OCI-LY1 (cell line): ENCODE measurements around the gene VASP.

Experiments used
- H2AFZ ChIP-seq: fragments of 200-600 bp; sonication (generic), shearing (Covaris generic); 2 replicates; pipeline ENCODE4 v1.6.0; 2014; ENCODE audit warnings: antibody characterized with exemption, mild to moderate bottlenecking, low read length
- H3F3A ChIP-seq: fragments of 200-600 bp; sonication (generic), shearing (Covaris generic); 2 replicates; pipeline ENCODE4 v1.6.0; 2014; ENCODE audit warnings: mild to moderate bottlenecking, antibody characterized with exemption, low read length, moderate library complexity; ENCODE audit not compliant: insufficient read depth
- H3K27ac ChIP-seq: fragments of 200-600 bp; sonication (generic); 2 replicates; pipeline ENCODE4 v1.5.1; 2014; ENCODE audit warnings: low read length, mixed run types, mild to moderate bottlenecking, low read depth; ENCODE audit not compliant: poor library complexity, severe bottlenecking
- H3K27me3 ChIP-seq: fragments of 200-600 bp; sonication (generic); 2 replicates; pipeline ENCODE4 v1.6.0; 2014; ENCODE audit warnings: antibody characterized with exemption, mild to moderate bottlenecking, low read length, moderate library complexity; ENCODE audit not compliant: insufficient read depth
- H3K36me3 ChIP-seq: fragments of 200-600 bp; sonication (generic); 2 replicates; pipeline ENCODE4 v1.6.1; 2014; ENCODE audit warnings: mild to moderate bottlenecking, antibody characterized with exemption, low read length, moderate library complexity, mixed read lengths; ENCODE audit not compliant: insufficient read depth
- H3K4me1 ChIP-seq: fragments of 200-600 bp; sonication (generic); 2 replicates; pipeline ENCODE4 v1.5.1; 2014; ENCODE audit warnings: mild to moderate bottlenecking, low read length, moderate library complexity; ENCODE audit not compliant: insufficient read depth, severe bottlenecking
- H3K4me2 ChIP-seq: fragments of 200-600 bp; sonication (generic), shearing (Covaris generic); 2 replicates; pipeline ENCODE4 v1.6.1; 2014; ENCODE audit warnings: low read length
- H3K4me3 ChIP-seq: fragments of 200-600 bp; sonication (generic); 2 replicates; pipeline ENCODE4 v1.5.1; 2014; ENCODE audit warnings: low read length, low read depth, mild to moderate bottlenecking, mixed read lengths; ENCODE audit not compliant: poor library complexity, severe bottlenecking
- H3K79me2 ChIP-seq: fragments of 200-600 bp; shearing (Covaris generic); 2 replicates; pipeline ENCODE4 v1.6.1; 2016; ENCODE audit warnings: mixed run types, low read length, mixed read lengths; ENCODE audit not compliant: insufficient read depth
- H3K9ac ChIP-seq: fragments of 200-600 bp; sonication (generic), shearing (Covaris generic); 2 replicates; pipeline ENCODE4 v1.6.1; 2014; ENCODE audit warnings: mild to moderate bottlenecking, low read length, mixed read lengths
- H3K9me2 ChIP-seq: fragments of 200-600 bp; sonication (generic), shearing (Covaris generic); 2 replicates; pipeline ENCODE4 v1.6.1; 2014; ENCODE audit warnings: low read depth, mild to moderate bottlenecking, low read length, mixed read lengths
- H3K9me3 ChIP-seq: fragments of 200-600 bp; shearing (Covaris generic); 2 replicates; pipeline ENCODE4 v1.6.1; 2014; ENCODE audit warnings: low read length, mixed read lengths
- H4K20me1 ChIP-seq: fragments of 200-600 bp; sonication (generic), shearing (Covaris generic); 2 replicates; pipeline ENCODE4 v1.6.0; 2016; ENCODE audit warnings: mild to moderate bottlenecking, low read length; ENCODE audit not compliant: insufficient read depth
- CTCF ChIP-seq: fragments of 200-600 bp; sonication (generic), shearing (Covaris generic); IDR thresholded peaks from 2 replicates; pipeline ENCODE4 v1.5.1; 2017; ENCODE audit warnings: mild to moderate bottlenecking, antibody characterized with exemption, low read length, moderate library complexity, mixed read lengths
- EZH2 ChIP-seq: fragments of 200-600 bp; sonication (generic), shearing (Covaris generic); IDR thresholded peaks from 2 replicates; pipeline ENCODE4 v1.8.0; 2017; ENCODE audit warnings: borderline replicate concordance, mixed run types, mild to moderate bottlenecking, antibody characterized with exemption, low read length, moderate library complexity, mixed read lengths

Gene VASP

DNA sequence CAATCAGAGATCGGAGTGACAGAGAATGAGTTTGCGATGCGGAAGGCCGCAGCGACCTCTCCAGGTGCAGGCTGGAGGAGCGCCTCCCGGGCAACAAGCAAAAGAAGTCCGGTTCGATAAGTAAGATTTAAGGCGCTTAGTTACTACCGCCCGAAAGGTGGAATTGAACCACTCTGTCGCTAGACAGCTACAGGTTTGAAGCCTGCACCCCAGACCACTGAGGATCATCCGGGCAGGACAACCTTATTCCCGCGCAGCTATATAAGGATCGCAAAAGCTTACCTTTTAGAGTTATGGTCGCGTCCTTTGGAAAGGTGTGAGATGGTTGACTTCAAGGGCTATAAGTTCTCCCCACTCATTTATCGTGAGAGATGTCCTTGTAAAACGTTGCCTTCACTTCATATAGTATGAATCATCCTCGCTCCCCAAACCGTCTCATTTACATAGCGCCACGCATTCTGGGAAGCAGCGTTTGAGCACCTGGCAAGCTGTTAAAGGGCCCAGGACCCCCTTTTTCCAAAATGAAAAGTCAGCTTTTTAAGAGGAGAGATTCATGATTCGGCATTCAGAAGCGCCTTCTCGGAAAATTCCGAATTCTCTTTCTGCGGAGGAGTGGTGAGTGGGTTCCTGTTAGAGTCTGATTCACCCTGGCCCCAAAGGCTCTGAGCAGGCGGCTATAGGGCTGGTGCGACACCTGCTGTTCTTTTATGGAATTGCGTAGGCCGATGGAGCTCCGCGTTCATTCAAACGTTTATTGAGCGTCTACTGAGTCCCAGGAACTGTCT lies 28.6 kb upstream of the VASP start:
- peaks cover 18% of the 10 kb centered on the region for H3K4me1 ChIP-seq
- H3K9me3 ChIP-seq, result no peaks in the 10 kb centered on the region
- peak; percentile 93 for TF ChIP-seq CTCF
- no peak for TF ChIP-seq EZH2
- no peaks in the 10 kb centered on the region for H3K79me2 ChIP-seq
- peak overlapping the region; percentile 92 for H3K4me2 ChIP-seq
- no peaks in the 10 kb centered on the region for H4K20me1 ChIP-seq
- H3K4me3 ChIP-seq, result peak overlapping the region; percentile 68
- no peaks in the 10 kb centered on the region for H3K9me2 ChIP-seq
- peak overlapping the region; percentile 89 for H2AFZ ChIP-seq
- H3F3A ChIP-seq, result no peaks in the 10 kb centered on the region
- peaks cover 4% of the 10 kb centered on the region; the same call in 1 of the 2 replicates for H3K27me3 ChIP-seq
- peak overlapping the region; percentile 92 for H3K27ac ChIP-seq
- H3K36me3 ChIP-seq, result no peaks in the 10 kb centered on the region
- peak overlapping the region; percentile 84 for H3K9ac ChIP-seq

DNA sequence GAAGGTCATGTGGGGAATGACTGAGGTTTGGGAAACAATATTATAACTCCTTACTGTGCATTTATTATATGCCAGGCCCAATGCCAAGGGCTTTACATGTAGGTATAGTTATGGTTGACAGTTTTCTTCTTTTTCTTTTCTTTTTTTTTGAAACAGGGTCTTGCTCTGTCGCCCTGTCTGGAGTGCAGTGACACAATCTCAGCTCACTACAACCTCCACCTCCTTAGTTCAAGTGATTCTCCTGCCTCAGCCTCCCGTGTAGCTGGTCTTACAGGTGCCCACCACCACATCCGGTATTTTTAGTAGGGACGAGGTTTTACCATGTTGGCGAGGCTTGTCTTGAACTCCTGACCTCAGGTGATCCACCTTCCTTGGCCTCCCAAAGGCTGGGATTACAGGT lies 24.2 kb upstream of the VASP start:
- H3K4me3 ChIP-seq, result no peak overlapping the region
- no peaks in the 10 kb centered on the region for H3K9me2 ChIP-seq
- no peaks in the 10 kb centered on the region for H3K9me3 ChIP-seq
- no peaks in the 10 kb centered on the region for H3K27me3 ChIP-seq
- H3K27ac ChIP-seq, result no peak overlapping the region
- TF ChIP-seq CTCF (no peak), EZH2 (no peak)
- H2AFZ ChIP-seq, result no peak overlapping the region
- no peaks in the 10 kb centered on the region for H4K20me1 ChIP-seq
- no peaks in the 10 kb centered on the region for H3K79me2 ChIP-seq
- no peak overlapping the region for H3K4me2 ChIP-seq
- no peaks in the 10 kb centered on the region for H3K36me3 ChIP-seq
- peaks cover 15% of the 10 kb centered on the region for H3K4me1 ChIP-seq
- no peaks in the 10 kb centered on the region for H3F3A ChIP-seq
- no peak overlapping the region for H3K9ac ChIP-seq

DNA sequence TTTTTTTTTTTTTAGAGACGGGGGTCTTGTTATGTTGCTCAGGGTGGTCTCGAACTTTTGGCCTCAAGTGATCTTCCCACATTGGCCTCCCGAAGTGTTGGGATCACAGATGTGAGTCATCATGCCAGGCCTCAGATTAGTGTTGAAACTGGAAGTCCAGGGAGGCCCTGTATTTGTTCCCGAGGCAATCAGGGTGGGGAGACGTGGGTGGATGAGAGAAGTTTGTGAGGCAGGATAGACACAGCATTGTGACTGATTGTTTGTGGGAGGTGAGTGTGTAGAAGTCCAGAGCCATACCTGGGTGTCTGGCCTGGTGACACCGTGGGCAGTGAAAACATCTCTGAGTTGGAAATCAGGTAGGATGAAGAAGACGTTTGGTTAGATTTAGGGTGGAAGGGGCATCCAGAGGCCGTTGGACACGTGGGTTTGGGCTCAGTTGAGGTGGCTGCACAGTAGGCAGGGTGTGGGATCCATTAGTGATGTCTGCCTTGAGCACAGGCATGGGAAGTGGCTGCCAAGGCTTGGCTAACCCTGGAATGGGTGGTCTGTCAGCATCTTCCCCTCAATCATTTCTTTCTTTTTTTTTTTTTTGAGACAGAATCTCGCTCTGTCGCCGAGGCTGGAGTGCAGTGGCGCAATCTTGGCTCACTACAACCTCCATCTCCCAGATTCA lies 22.9 kb upstream of the VASP start:
- H3K27ac ChIP-seq, result no peak overlapping the region
- H2AFZ ChIP-seq, result no peak overlapping the region

More for the DNA sequence above, 22.9 kb upstream of the VASP start:
- H3K9me3 ChIP-seq, result no peaks in the 10 kb centered on the region
- H3K9ac ChIP-seq, result no peak overlapping the region
- H3K4me1 ChIP-seq, result peaks cover 8% of the 10 kb centered on the region
- H3K4me3 ChIP-seq, result no peak overlapping the region
- no peaks in the 10 kb centered on the region for H3K36me3 ChIP-seq
- no peaks in the 10 kb centered on the region for H3K9me2 ChIP-seq
- no peaks in the 10 kb centered on the region for H3K27me3 ChIP-seq
- no peaks in the 10 kb centered on the region for H4K20me1 ChIP-seq
- no peaks in the 10 kb centered on the region for H3F3A ChIP-seq
- H3K4me2 ChIP-seq, result no peak overlapping the region
- H3K79me2 ChIP-seq, result no peaks in the 10 kb centered on the region
- TF ChIP-seq EZH2 (no peak), CTCF (no peak)
